Neural cell (in vitro differentiated cells): Measurements from ENCODE around the gene MAGEB4. TPM values are rescaled to one million over a fixed set of nuclear protein-coding genes. Genes with fewer than 3 reads are reported as not detected.

ENCODE experiments used
- H2AFZ ChIP-seq: fragments of 200-600, 300-800 bp; sonication (generic), shearing (Covaris generic); 2 replicates; pipeline ENCODE4 v1.6.0; 2014; ENCODE audit warnings: low read depth, mild to moderate bottlenecking, antibody characterized with exemption, low read length, moderate library complexity
- H3F3A ChIP-seq: fragments of 200-600 bp; shearing (Covaris generic); 2 replicates; pipeline ENCODE4 v1.6.1; 2016; ENCODE audit warnings: mild to moderate bottlenecking, moderate library complexity, mixed read lengths, antibody characterized with exemption, low read length; ENCODE audit not compliant: insufficient read depth, poor library complexity, severe bottlenecking
- H3K27ac ChIP-seq: fragments of 200-600, 300-800 bp; sonication (generic), shearing (Covaris generic); 2 replicates; pipeline ENCODE4 v1.5.1; 2014; ENCODE audit warnings: mild to moderate bottlenecking, low read length, moderate library complexity
- H3K27me3 ChIP-seq: fragments of 300-800, 200-600 bp; sonication (generic), shearing (Covaris generic); 2 replicates; pipeline ENCODE4 v1.6.0; 2014; ENCODE audit warnings: mild to moderate bottlenecking, low read depth, low read length, moderate library complexity; ENCODE audit not compliant: insufficient read depth
- H3K36me3 ChIP-seq: fragments of 300-800, 200-600 bp; sonication (generic), shearing (Covaris generic); 2 replicates; pipeline ENCODE4 v1.5.1; 2014; ENCODE audit warnings: mild to moderate bottlenecking, antibody characterized with exemption, low read length, moderate library complexity; ENCODE audit not compliant: insufficient read depth
- H3K4me2 ChIP-seq: fragments of 300-800, 200-600 bp; sonication (generic), shearing (Covaris generic); 2 replicates; pipeline ENCODE4 v1.6.0; 2014; ENCODE audit warnings: mild to moderate bottlenecking, low read length
- H3K4me3 ChIP-seq: fragments of 300-800, 200-600 bp; sonication (generic), shearing (Covaris generic); 2 replicates; pipeline ENCODE4 v1.5.1; 2014; ENCODE audit warnings: mild to moderate bottlenecking, low read length, moderate library complexity
- H3K79me2 ChIP-seq: fragments of 200-600 bp; shearing (Covaris generic); replicated peaks from 2 replicates; pipeline ENCODE4 v1.6.0; 2014; ENCODE audit warnings: mild to moderate bottlenecking, low read length, moderate library complexity; ENCODE audit not compliant: insufficient read depth
- H3K9ac ChIP-seq: fragments of 300-800, 200-600 bp; sonication (generic), shearing (Covaris generic); 2 replicates; pipeline ENCODE4 v1.6.1; 2016; ENCODE audit warnings: mild to moderate bottlenecking, low read length, mixed read lengths
- H3K9me2 ChIP-seq: fragments of 200-600 bp; shearing (Covaris generic); 2 replicates; pipeline ENCODE4 v1.6.1; 2016; ENCODE audit warnings: mild to moderate bottlenecking, low read length, mixed read lengths; ENCODE audit not compliant: insufficient read depth
- H3K9me3 ChIP-seq: fragments of 200-600, 300-800 bp; sonication (generic), shearing (Covaris generic); 2 replicates; pipeline ENCODE4 v1.6.1; 2016; ENCODE audit warnings: mild to moderate bottlenecking, mixed run types, low read length, moderate library complexity, mixed read lengths
- H4K20me1 ChIP-seq: fragments of 200-600 bp; shearing (Covaris generic); 2 replicates; pipeline ENCODE4 v1.6.1; 2016; ENCODE audit warnings: mild to moderate bottlenecking, mixed run types; ENCODE audit not compliant: insufficient read depth
- CTCF ChIP-seq: fragments of 450-650 bp; IDR thresholded peaks from 2 replicates; pipeline ENCODE4 v1.5.1; 2014; ENCODE audit warnings: antibody characterized with exemption, mild to moderate bottlenecking, moderate library complexity; ENCODE audit not compliant: poor library complexity, severe bottlenecking
- EP300 ChIP-seq: fragments of 450-650 bp; conservative IDR thresholded peaks from 2 replicates; pipeline ENCODE4 v1.6.1; 2014; ENCODE audit warnings: antibody characterized with exemption, mild to moderate bottlenecking, moderate library complexity; ENCODE audit not compliant: poor library complexity, severe bottlenecking
- EZH2 ChIP-seq: fragments of 200-600, 300-800 bp; shearing (Covaris generic), sonication (generic); IDR thresholded peaks from 2 replicates; pipeline ENCODE4 v1.6.1; 2014; ENCODE audit warnings: antibody characterized with exemption, low read length, borderline replicate concordance, mild to moderate bottlenecking; ENCODE audit not compliant: insufficient read depth, poor library complexity, severe bottlenecking
- MXI1 ChIP-seq: fragments of 450-650 bp; conservative IDR thresholded peaks from 2 replicates; pipeline ENCODE4 v1.6.1; 2014; ENCODE audit warnings: antibody characterized with exemption, mild to moderate bottlenecking; ENCODE audit not compliant: poor library complexity, severe bottlenecking
- POLR2AphosphoS5 ChIP-seq: IDR thresholded peaks from 2 replicates; pipeline ENCODE4 v1.6.1; 2012
- RAD21 ChIP-seq: fragments of 450-650 bp; conservative IDR thresholded peaks from 2 replicates; pipeline ENCODE4 v1.6.1; 2014; ENCODE audit warnings: antibody characterized with exemption, mild to moderate bottlenecking, moderate library complexity
- REST ChIP-seq: IDR thresholded peaks from 2 replicates; pipeline ENCODE4 v1.6.1; 2012; ENCODE audit warnings: borderline replicate concordance
- SMC3 ChIP-seq: fragments of 450-650 bp; conservative IDR thresholded peaks from 2 replicates; pipeline ENCODE4 v1.6.1; 2014; ENCODE audit warnings: antibody characterized with exemption, mild to moderate bottlenecking, moderate library complexity; ENCODE audit not compliant: poor library complexity
- TAF1 ChIP-seq: IDR thresholded peaks from 2 replicates; pipeline ENCODE4 v1.6.1; 2012; ENCODE audit warnings: low read depth
- polyA plus RNA-seq: library from polyadenylated mRNA; depleted of rRNA; stranded (reverse); fragments of >200 nt; gene quantifications from 2 replicates; pipeline ENCODE4 v1.2.3, GENCODE V29; 2014

MAGEB4 gene
- polyA plus RNA-seq, 1 donor from 2014 or later: not detected

DNA sequence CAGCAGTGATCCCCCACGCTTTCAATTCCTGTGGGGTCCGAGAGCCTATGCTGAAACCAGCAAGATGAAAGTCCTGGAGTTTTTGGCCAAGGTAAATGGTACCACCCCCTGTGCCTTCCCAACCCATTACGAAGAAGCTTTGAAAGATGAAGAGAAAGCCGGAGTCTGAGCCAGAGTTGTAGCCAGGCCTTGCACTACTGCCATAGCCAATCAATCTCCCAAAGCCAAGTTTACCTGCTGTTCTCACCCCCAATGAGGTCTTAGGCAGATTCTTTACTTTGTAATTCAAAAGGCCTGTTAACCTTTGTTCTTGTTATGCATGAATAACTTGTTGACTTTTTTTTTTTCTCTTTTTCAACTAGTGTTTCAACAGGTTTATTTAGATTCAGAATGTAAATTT is 22.4 kb upstream of the MAGEB4 start:
- Histone ChIP-seq H4K20me1 (no peaks in the 10 kb centered on the region), H3K4me2 (no peak overlapping the region), H3F3A (no peaks in the 10 kb centered on the region), H3K79me2 (no peaks in the 10 kb centered on the region), H3K27ac (no peak overlapping the region), H3K9ac (no peak overlapping the region), H3K9me2 (no peaks in the 10 kb centered on the region), H3K4me3 (no peak overlapping the region), H2AFZ (no peak overlapping the region), H3K27me3 (no peaks in the 10 kb centered on the region), H3K36me3 (no peaks in the 10 kb centered on the region), H3K9me3 (no peaks in the 10 kb centered on the region)
- no peak for TF ChIP-seq REST
- TF ChIP-seq MXI1: no peak
- no peak for TF ChIP-seq RAD21

GRCh38 chrX:30220661-30221060 is 21.1 kb upstream of the MAGEB4 start:
- no peaks in the 10 kb centered on the region for H4K20me1 ChIP-seq
- H3K27ac ChIP-seq: no peak overlapping the region
- no peaks in the 10 kb centered on the region for H3K9me2 ChIP-seq
- H3K36me3 ChIP-seq: no peaks in the 10 kb centered on the region
- H3F3A ChIP-seq: no peaks in the 10 kb centered on the region
- no peaks in the 10 kb centered on the region for H3K9me3 ChIP-seq
- H3K79me2 ChIP-seq: no peaks in the 10 kb centered on the region
- H3K9ac ChIP-seq: no peak overlapping the region
- no peak overlapping the region for H2AFZ ChIP-seq
- no peaks in the 10 kb centered on the region for H3K27me3 ChIP-seq
- no peak overlapping the region for H3K4me3 ChIP-seq
- H3K4me2 ChIP-seq: no peak overlapping the region
- no peak for TF ChIP-seq REST
- no peak for TF ChIP-seq SMC3
- no peak for TF ChIP-seq CTCF
- TF ChIP-seq TAF1: no peak
- TF ChIP-seq MXI1: no peak
- TF ChIP-seq EP300: no peak
- TF ChIP-seq RAD21: no peak
- no peak for TF ChIP-seq EZH2
- no peak for TF ChIP-seq POLR2AphosphoS5
